NCI-H82 treated with DMSO at 0.1 percent for 48 hours (cell line): ENCODE results near the gene EFNA4.

Experiments
- DNase-seq: peaks from one replicate; lab custom pipeline; 2025; ENCODE audit not compliant: unreplicated experiment; lab: John Stamatoyannopoulos, UW

EFNA4 gene

GRCh38 chr1:155032886-155033285 lies 30.7 kb upstream of the EFNA4 start:
- DNase-seq, result no peak

GRCh38 chr1:155033524-155033923 lies 30.0 kb upstream of the EFNA4 start, which contains the start of the genes DCST1 and DCST2:
Gene DCST1 (plus strand): TSS chr1:155033824. CDS start chr1:155034037, 213 bp downstream.
Gene DCST2 (minus strand): TSS chr1:155033781. CDS start chr1:155033701, 80 bp downstream.
- no peak for DNase-seq

- DNase-seq, result no peak
These were observed 29.0 kb upstream of the EFNA4 start for GRCh38 chr1:155034318-155035208.

- DNase-seq, result no peak
These were observed 27.6 kb upstream of the EFNA4 start for GRCh38 chr1:155035936-155036335.

- no peak for DNase-seq
These were observed 26.5 kb upstream of the EFNA4 start for GRCh38 chr1:155037043-155037442.

GRCh38 chr1:155037851-155038441 lies 25.6 kb upstream of the EFNA4 start:
- DNase-seq, result no peak

GRCh38 chr1:155038602-155039307 lies 24.8 kb upstream of the EFNA4 start:
- no peak for DNase-seq

GRCh38 chr1:155039308-155039669 lies 24.3 kb upstream of the EFNA4 start:
- no peak for DNase-seq

GRCh38 chr1:155040358-155041093 lies 23.0 kb upstream of the EFNA4 start:
- no peak for DNase-seq

GRCh38 chr1:155042789-155043188 lies 20.8 kb upstream of the EFNA4 start:
- no peak for DNase-seq

GRCh38 chr1:155043301-155043702 lies 20.2 kb upstream of the EFNA4 start:
- no peak for DNase-seq

- DNase-seq, result no peak
These were observed 19.7 kb upstream of the EFNA4 start for GRCh38 chr1:155043793-155044192.

GRCh38 chr1:155044365-155044764 lies 19.2 kb upstream of the EFNA4 start:
- no peak for DNase-seq

GRCh38 chr1:155044812-155045657 lies 18.5 kb upstream of the EFNA4 start:
- peak; percentile 73 for DNase-seq

- DNase-seq, result no peak
These were observed 14.8 kb upstream of the EFNA4 start for GRCh38 chr1:155048449-155049334.

- no peak for DNase-seq
These were observed 13.6 kb upstream of the EFNA4 start for GRCh38 chr1:155049651-155050559.

GRCh38 chr1:155050560-155051341 lies 12.8 kb upstream of the EFNA4 start, which contains the start of gene ADAM15:
Gene ADAM15 (plus strand): TSS chr1:155051316. CDS start chr1:155051387, 71 bp downstream.
- peak; percentile 58 for DNase-seq
